Measurements from ENCODE around the gene RASGRP2. TPM values are rescaled to one million over a fixed set of nuclear protein-coding genes. Genes with fewer than 3 reads are reported as not detected.

The RASGRP2 gene
- total RNA-seq, 2 donors from 2014 or later: 13.6 to 27.7 TPM

- no peaks in the 10 kb centered on the region for H3K9me3 Mint-ChIP-seq
- H3K27me3 Mint-ChIP-seq: peaks cover 20 to 36% of the 10 kb centered on the region in 2 donors
- no peak for DNase-seq (ENCODE audit: low spot score)
- H3K4me3 Mint-ChIP-seq: no peak overlapping the region
- peaks cover 0 to 7% of the 10 kb centered on the region in 2 donors for H3K4me1 Mint-ChIP-seq (ENCODE audit: low read depth in 2 of 2)
- ATAC-seq: no peak
- no peaks in the 10 kb centered on the region for H3K36me3 Mint-ChIP-seq
- no peak overlapping the region for H3K27ac Mint-ChIP-seq
Measured at GRCh38 chr11:64719406-64719805, 24.5 kb downstream of the RASGRP2 start.

- H3K9me3 Mint-ChIP-seq: no peaks in the 10 kb centered on the region
- peaks cover 26 to 42% of the 10 kb centered on the region in 2 donors for H3K27me3 Mint-ChIP-seq
- H3K27ac Mint-ChIP-seq: no peak overlapping the region
- no peaks in the 10 kb centered on the region for H3K36me3 Mint-ChIP-seq
- ATAC-seq (no peak), DNase-seq (ENCODE audit: low spot score) (no peak)
- no peak overlapping the region for H3K4me3 Mint-ChIP-seq
- peaks cover 0 to 3% of the 10 kb centered on the region in 2 donors for H3K4me1 Mint-ChIP-seq (ENCODE audit: low read depth in 2 of 2)
Measured at GRCh38 chr11:64718780-64719124, 25.2 kb downstream of the RASGRP2 start.

GRCh38 chr11:64718084-64718779 is 25.7 kb downstream of the RASGRP2 start:
- no peaks in the 10 kb centered on the region for H3K9me3 Mint-ChIP-seq
- no peak for ATAC-seq

GRCh38 chr11:64717268-64717578 is 26.7 kb downstream of the RASGRP2 start:
- no peaks in the 10 kb centered on the region for H3K36me3 Mint-ChIP-seq
- H3K9me3 Mint-ChIP-seq: no peaks in the 10 kb centered on the region
- peak in 1 of 2 donors; percentile 45 for ATAC-seq
- DNase-seq (ENCODE audit: low spot score): no peak
- H3K4me1 Mint-ChIP-seq (ENCODE audit: low read depth in 2 of 2): peaks cover 1 to 3% of the 10 kb centered on the region in 2 donors
- H3K27me3 Mint-ChIP-seq: peaks cover 29 to 41% of the 10 kb centered on the region in 2 donors
- no peak overlapping the region for H3K4me3 Mint-ChIP-seq
- no peak overlapping the region for H3K27ac Mint-ChIP-seq

More at GRCh38 chr11:64718084-64718779, 25.7 kb downstream of the RASGRP2 start:
- DNase-seq (ENCODE audit: low spot score): no peak
- H3K36me3 Mint-ChIP-seq: no peaks in the 10 kb centered on the region
- H3K4me3 Mint-ChIP-seq: no peak overlapping the region
- H3K27ac Mint-ChIP-seq: no peak overlapping the region
- H3K4me1 Mint-ChIP-seq (ENCODE audit: low read depth in 2 of 2): peaks cover 0 to 3% of the 10 kb centered on the region in 2 donors
- H3K27me3 Mint-ChIP-seq: peaks cover 26 to 42% of the 10 kb centered on the region in 2 donors

- Mint-ChIP-seq H3K36me3 (no peaks in the 10 kb centered on the region), H3K4me1 (ENCODE audit: low read depth in 2 of 2) (peaks cover 7 to 8% of the 10 kb centered on the region in 2 donors), H3K9me3 (no peaks in the 10 kb centered on the region), H3K4me3 (no peak overlapping the region), H3K27me3 (peaks cover 34 to 43% of the 10 kb centered on the region in 2 donors), H3K27ac (no peak overlapping the region)
- no peak for DNase-seq (ENCODE audit: low spot score)
- no peak for ATAC-seq
Measured at GRCh38 chr11:64716473-64717267, 27.3 kb downstream of the RASGRP2 start.

GRCh38 chr11:64715756-64716472 is 28.0 kb downstream of the RASGRP2 start:
- no peak overlapping the region for H3K27ac Mint-ChIP-seq
- no peaks in the 10 kb centered on the region for H3K36me3 Mint-ChIP-seq
- ATAC-seq (no peak), DNase-seq (ENCODE audit: low spot score) (no peak)
- peaks cover 42 to 48% of the 10 kb centered on the region in 2 donors for H3K27me3 Mint-ChIP-seq
- peaks cover 9 to 12% of the 10 kb centered on the region in 2 donors for H3K4me1 Mint-ChIP-seq (ENCODE audit: low read depth in 2 of 2)
- H3K4me3 Mint-ChIP-seq: no peak overlapping the region
- no peaks in the 10 kb centered on the region for H3K9me3 Mint-ChIP-seq

- no peaks in the 10 kb centered on the region for H3K9me3 Mint-ChIP-seq
Measured at GRCh38 chr11:64715110-64715509, 28.8 kb downstream of the RASGRP2 start.

GRCh38 chr11:64714666-64715065 is 29.3 kb downstream of the RASGRP2 start:
- no peaks in the 10 kb centered on the region for H3K9me3 Mint-ChIP-seq
- H3K4me3 Mint-ChIP-seq: peak overlapping the region; percentile 18
- H3K27ac Mint-ChIP-seq: no peak overlapping the region
- H3K4me1 Mint-ChIP-seq (ENCODE audit: low read depth in 2 of 2): peaks cover 15 to 17% of the 10 kb centered on the region in 2 donors
- H3K36me3 Mint-ChIP-seq: no peaks in the 10 kb centered on the region
- ATAC-seq: no peak
- peaks cover 51 to 54% of the 10 kb centered on the region in 2 donors for H3K27me3 Mint-ChIP-seq
- no peak for DNase-seq (ENCODE audit: low spot score)

More at GRCh38 chr11:64715110-64715509, 28.8 kb downstream of the RASGRP2 start:
- Mint-ChIP-seq H3K27me3 (peaks cover 49 to 50% of the 10 kb centered on the region in 2 donors), H3K36me3 (no peaks in the 10 kb centered on the region), H3K4me1 (ENCODE audit: low read depth in 2 of 2) (peaks cover 12 to 16% of the 10 kb centered on the region in 2 donors), H3K4me3 (peak overlapping the region; percentile 18), H3K27ac (no peak overlapping the region)
- DNase-seq (ENCODE audit: low spot score): no peak
- no peak for ATAC-seq

GRCh38 chr11:64713781-64714363 is 30.1 kb downstream of the RASGRP2 start:
- Mint-ChIP-seq H3K9me3 (no peaks in the 10 kb centered on the region), H3K4me3 (peak overlapping the region; percentile 7), H3K36me3 (no peaks in the 10 kb centered on the region), H3K4me1 (ENCODE audit: low read depth in 2 of 2) (peaks cover 15 to 17% of the 10 kb centered on the region in 2 donors), H3K27me3 (peaks cover 50 to 59% of the 10 kb centered on the region in 2 donors), H3K27ac (no peak overlapping the region)
- DNase-seq (ENCODE audit: low spot score): no peak
- no peak for ATAC-seq

GRCh38 chr11:64713016-64713707 is 30.8 kb downstream of the RASGRP2 start:
- Mint-ChIP-seq H3K4me1 (ENCODE audit: low read depth in 2 of 2) (peaks cover 15 to 17% of the 10 kb centered on the region in 2 donors), H3K27me3 (peaks cover 53 to 63% of the 10 kb centered on the region in 2 donors), H3K4me3 (no peak overlapping the region), H3K36me3 (no peaks in the 10 kb centered on the region), H3K27ac (no peak overlapping the region), H3K9me3 (no peaks in the 10 kb centered on the region)
- ATAC-seq (peak in 1 of 2 donors; percentile 46), DNase-seq (ENCODE audit: low spot score) (no peak)

- H3K36me3 Mint-ChIP-seq: no peaks in the 10 kb centered on the region
- DNase-seq (ENCODE audit: low spot score): no peak
- H3K4me1 Mint-ChIP-seq (ENCODE audit: low read depth in 2 of 2): peaks cover 15 to 17% of the 10 kb centered on the region in 2 donors
- peak overlapping the region in 1 of 2 donors; percentile 30 for H3K27ac Mint-ChIP-seq
- H3K9me3 Mint-ChIP-seq: no peaks in the 10 kb centered on the region
- peaks cover 54 to 64% of the 10 kb centered on the region in 2 donors for H3K27me3 Mint-ChIP-seq
- H3K4me3 Mint-ChIP-seq: peak overlapping the region; percentile 42
- peak in 1 of 2 donors; percentile 50 for ATAC-seq
Measured at GRCh38 chr11:64712430-64713015, 31.4 kb downstream of the RASGRP2 start.

GRCh38 chr11:64711956-64712362 is 32.0 kb downstream of the RASGRP2 start:
- Mint-ChIP-seq H3K4me3 (peak overlapping the region; percentile 42), H3K27me3 (peaks cover 49 to 59% of the 10 kb centered on the region in 2 donors), H3K27ac (peak overlapping the region in 1 of 2 donors; percentile 30), H3K4me1 (ENCODE audit: low read depth in 2 of 2) (peaks cover 15 to 17% of the 10 kb centered on the region in 2 donors), H3K36me3 (no peaks in the 10 kb centered on the region), H3K9me3 (no peaks in the 10 kb centered on the region)
- peak in 1 of 2 donors; percentile 3 for ATAC-seq
- DNase-seq (ENCODE audit: low spot score): no peak
